Left lobe of liver (tissue), 2 donors: ENCODE data around the gene ERI3. TPM values are rescaled to one million over a fixed set of nuclear protein-coding genes. Genes with fewer than 3 reads are reported as not detected.

Experiments used
- ATAC-seq: fragments of 200-7000 bp; cut with Tn5 transposase; one replicate; pipeline ENCODE4 v1.9.1; 2020; ENCODE audit warnings: mild to moderate bottlenecking, moderate library complexity
- DNase-seq: peaks from one replicate; pipeline ENCODE4 v3.0.0-alpha.2; 2020; ENCODE audit warnings: low spot score
- total RNA-seq: library from RNA; stranded (reverse); gene quantifications from one replicate; pipeline ENCODE4 v1.2.1, GENCODE V29; 2021
- donor health status: DM: no; HTN: no; CAD: no; lungs with moderate emphysema.
- donor health status: DM: no; HTN: yes; CAD: no.

ERI3 gene
- total RNA-seq, 1 donor from 2014 or later = 22.4 TPM

- DNase-seq (no peak), ATAC-seq (peak; percentile 47)
Observed at GRCh38 chr1:44263568-44264450, 91.2 kb downstream of the ERI3 start.

GRCh38 chr1:44262816-44263567 is 92.1 kb downstream of the ERI3 start:
- ATAC-seq (no peak), DNase-seq (no peak)

GRCh38 chr1:44262414-44262813 is 92.6 kb downstream of the ERI3 start:
- ATAC-seq (no peak), DNase-seq (no peak)

DNA sequence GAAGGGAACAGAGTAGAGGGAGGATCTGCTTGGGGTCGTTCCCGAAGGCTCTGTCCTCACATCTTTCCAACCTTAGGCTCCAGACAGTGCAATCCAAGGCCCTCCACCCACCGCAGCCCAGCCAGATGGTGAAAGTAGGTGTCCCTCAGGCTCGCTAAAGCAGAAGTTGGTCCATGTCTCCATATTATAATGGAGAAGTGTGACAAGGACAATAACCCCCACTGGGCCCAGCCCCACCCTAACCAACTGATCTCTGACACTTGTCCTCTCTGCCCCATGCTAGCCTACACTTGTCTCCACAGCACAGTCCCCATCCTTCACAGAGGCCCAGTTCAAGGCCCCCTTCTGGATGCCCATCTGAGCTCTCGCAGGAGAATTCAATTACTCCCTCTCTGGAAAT is 93.1 kb downstream of the ERI3 start:
- peak; percentile 37 for ATAC-seq

GRCh38 chr1:44261171-44261817 is 93.8 kb downstream of the ERI3 start:
- no peak for ATAC-seq

More for the DNA sequence above, 93.1 kb downstream of the ERI3 start:
- DNase-seq = no peak

DNA sequence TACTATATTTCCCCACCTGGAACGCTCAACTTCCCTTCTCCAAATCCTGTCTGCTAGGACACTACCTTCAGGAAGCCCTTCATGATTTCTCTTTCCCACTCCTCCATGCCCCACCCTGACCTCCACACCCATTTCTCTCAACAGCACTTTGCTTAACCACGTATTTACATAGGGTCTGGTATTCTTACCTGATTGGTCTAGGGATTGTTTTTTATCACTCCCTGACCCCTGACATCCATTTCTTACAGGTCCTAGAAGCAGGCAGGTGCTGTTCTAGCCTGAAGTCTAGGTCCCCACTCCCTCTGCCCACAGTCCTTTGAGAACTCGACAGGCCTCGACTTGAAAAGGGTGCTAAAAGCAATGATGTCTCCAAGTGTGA is 94.3 kb downstream of the ERI3 start:
- ATAC-seq = no peak
- no peak for DNase-seq

More at GRCh38 chr1:44261171-44261817, 93.8 kb downstream of the ERI3 start:
- no peak for DNase-seq

DNA sequence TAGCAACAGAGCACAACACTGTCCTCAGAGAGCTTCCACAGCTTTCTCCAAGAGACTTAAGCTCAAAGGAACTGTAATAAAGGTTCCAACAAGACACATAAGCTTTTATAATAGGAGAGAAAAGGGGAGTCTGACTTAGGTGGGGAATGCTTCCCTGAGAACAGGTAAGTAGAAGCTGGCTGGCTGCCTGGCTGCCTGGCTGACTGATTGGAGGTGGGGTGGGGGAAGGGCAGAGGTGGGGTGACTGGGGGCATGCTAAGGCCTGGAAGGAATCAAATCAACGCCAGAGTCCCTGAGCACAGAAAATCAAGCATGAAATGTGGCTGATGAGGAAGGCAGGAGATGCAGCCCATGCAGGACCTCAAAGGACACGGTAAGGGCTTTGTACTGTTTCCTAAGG is 96.0 kb downstream of the ERI3 start:
- DNase-seq = no peak
- no peak for ATAC-seq

DNA sequence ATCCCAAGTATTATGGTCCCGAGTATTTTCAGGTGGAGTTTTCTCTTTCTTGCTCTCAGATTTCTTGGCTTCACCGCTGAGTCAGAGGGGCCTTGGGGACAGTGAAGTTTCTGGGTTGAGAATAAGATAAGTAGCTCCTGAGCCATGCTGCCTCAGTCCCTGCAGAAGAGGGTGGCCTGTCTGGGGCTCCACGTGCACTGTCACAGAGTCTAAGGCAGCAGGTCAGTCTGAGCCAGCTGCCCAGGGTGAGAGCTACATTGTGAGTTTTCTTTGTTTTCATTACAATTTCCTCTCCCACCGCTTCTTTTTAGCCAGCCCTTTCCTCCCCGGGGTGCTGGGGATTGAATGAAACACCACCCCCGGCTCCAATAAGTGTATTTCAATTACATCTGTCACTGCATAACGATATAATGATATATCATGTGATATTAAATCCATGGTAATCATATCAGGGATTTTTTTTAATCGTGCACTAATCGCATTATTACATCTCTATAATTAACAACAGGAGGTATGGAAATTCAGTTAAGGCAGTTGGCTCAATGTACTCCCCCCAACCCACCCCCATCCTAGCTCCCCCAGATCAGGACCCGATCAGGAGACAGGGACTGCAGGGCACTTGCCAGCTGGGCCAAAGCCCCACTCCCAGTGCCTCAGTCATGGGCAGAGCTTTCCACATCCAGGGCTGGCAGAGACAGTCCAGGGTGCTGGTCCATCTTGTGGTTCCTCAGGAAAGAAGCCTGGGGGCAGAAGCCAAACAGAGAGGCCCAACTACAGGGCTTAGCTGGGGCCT is 98.1 kb downstream of the ERI3 start:
- no peak for DNase-seq
- ATAC-seq = no peak

- DNase-seq (no peak), ATAC-seq (no peak)
Observed at GRCh38 chr1:44254392-44254910, 100.6 kb downstream of the ERI3 start.

DNA sequence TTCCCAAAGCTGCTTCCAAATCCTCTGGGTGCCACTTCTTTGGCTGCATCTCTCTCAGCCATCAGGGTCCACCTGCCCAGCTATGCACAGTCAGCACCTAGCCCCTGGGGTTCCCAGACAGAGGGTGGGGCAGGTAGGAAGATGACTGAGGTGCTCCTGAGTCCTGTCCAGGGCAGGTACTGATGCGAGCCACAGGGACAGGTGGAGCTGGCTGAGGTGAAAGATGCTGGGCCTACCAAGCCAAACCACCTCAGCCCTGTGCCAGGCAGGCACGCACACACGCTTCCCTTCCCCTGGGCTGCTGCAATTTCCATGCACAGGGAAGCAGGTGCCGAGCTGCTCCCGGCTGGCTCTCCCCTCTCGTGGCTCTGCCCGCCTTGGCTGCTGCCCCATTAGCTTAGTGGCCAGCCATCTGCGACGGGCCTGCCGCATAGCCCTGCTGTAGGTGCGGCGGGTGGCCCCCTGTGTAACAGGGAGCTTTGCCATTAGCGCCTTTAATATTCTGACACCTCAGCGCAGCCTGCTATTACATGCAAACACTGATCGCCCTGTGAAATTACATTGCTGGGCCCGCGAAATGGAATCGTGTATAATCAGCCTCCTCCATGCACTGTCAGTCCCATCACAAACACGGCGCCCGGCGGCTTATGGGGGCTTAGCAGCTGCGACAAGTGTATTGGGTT is 102.9 kb downstream of the ERI3 start:
- DNase-seq (no peak), ATAC-seq (no peak)

DNA sequence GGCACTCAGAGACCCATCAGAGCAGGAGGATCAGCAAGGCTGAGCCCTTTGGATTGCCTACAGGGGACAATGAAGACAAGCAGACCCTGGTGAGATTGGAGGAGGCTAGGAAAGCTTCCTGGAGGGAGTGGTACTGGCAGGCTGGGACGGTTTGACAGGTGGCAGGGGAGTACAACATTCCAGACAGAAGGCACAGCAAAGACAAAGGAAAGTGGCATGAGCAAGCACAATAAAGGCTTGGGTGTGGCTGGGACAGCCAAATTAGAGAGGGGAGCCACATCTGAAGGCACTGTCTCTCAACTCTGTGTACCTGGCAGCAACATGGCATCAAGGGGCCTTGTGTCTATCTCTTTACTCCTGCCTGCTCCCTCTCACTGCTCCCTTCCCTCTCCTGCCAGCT is 103.6 kb downstream of the ERI3 start:
- ATAC-seq (no peak), DNase-seq (no peak)

GRCh38 chr1:44250068-44250781 is 104.8 kb downstream of the ERI3 start:
- ATAC-seq = no peak
- DNase-seq = no peak

DNA sequence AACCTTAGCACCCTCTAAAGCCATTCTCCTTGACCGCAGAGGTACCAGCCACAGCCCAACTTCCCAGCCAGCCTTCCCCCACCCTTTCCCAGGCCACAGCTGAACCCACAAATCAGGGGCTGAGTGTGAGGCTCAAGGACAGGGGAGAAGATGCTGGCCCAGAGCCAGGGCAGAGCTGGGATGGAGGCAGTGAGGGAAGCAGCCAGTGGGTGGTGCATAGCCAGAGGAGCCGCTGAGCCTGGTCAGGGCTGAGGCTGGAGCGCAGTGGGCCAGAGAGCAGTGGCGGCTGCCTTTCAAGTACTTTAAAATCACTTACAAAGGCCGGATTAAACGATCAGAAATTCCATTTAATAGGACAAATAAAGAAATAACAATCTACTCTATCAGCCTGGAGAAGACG is 105.5 kb downstream of the ERI3 start:
- ATAC-seq (no peak), DNase-seq (no peak)

DNA sequence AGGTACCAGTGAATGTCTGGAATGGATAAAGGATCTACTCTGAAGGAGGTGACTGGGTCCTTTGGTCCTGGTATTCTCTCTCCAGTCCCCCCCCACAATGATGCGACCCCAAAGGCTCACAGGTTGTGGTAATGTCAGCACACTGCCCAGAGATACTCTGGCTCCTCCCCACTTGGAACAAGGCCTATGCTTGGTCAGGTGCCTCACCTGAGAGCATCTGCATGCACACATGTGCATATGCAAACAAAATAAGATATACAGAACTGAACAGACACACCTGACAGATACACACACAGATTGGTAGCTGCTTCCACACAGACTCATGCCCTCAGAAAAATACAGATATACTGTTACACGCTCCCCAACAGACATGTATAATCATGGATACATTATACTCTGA is 108.3 kb downstream of the ERI3 start:
- no peak for ATAC-seq
- no peak for DNase-seq

GRCh38 chr1:44244986-44245385 is 110.1 kb downstream of the ERI3 start:
- no peak for ATAC-seq
- no peak for DNase-seq

DNA sequence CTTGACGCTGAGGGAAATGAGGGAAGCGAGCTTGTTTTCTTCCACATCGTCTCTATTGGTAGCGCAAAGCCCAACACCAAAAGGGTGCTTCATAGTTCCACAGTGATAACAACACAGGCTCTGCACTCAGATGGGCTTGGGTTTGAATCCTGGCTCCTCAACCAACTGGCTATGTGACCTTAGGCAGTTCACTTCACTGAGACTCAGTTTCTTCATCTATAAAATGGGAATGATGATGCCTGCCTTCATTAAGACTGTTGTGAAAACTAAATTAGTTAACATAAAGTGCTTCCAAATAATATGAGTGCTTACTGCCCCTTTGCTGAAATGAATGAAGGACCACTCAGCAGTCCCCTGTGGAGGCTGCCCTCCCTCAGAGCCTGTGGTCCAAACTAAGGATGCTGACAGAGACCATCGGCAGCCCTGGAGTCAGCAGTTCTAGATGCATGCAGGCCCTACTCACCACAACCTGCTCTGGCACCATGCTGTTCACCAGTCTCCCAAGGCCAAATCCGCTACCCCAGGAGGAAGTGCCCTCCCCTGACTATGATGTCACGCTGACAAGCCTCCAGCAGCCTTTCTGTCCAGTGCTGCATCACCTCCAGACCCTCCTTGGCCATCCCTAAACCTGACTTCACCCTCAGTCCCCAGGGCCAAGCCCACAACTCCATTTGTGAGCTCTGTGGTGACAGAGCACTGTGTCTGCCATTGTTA is 111.1 kb downstream of the ERI3 start:
- DNase-seq (no peak), ATAC-seq (no peak)

DNA sequence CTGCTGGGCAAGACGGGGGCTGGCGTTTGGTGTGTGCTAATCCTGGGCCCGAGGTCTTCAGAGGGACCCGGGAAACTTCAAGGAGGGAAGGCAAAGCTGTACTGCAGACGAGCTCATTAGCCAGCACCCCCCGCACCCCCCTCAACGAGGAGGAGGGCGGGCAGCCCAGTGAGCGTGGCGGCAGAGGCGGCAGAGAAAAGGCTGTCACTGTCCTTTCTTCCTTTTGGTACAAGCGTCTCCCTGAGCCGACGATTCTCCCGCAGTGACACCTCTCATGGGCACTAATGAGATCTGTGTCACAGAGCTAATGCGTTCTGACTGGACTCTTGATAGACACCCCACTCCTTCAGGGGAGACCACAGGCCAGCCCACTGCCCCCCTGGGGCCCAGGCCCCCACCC is 112.3 kb downstream of the ERI3 start:
- ATAC-seq (no peak), DNase-seq (no peak)

- no peak for ATAC-seq
- DNase-seq = no peak
Observed at GRCh38 chr1:44240802-44241671, 114.0 kb downstream of the ERI3 start.
